Measurements from ENCODE around the gene RNF187. TPM values are rescaled to one million over a fixed set of nuclear protein-coding genes. Genes with fewer than 3 reads are reported as not detected.
A peak's percentile ranks its signal among the peaks of the same experiment; 100 is the strongest.

RNF187 gene
- total RNA-seq, 1 experiment from 2014 or later = 55.6 TPM

DNA sequence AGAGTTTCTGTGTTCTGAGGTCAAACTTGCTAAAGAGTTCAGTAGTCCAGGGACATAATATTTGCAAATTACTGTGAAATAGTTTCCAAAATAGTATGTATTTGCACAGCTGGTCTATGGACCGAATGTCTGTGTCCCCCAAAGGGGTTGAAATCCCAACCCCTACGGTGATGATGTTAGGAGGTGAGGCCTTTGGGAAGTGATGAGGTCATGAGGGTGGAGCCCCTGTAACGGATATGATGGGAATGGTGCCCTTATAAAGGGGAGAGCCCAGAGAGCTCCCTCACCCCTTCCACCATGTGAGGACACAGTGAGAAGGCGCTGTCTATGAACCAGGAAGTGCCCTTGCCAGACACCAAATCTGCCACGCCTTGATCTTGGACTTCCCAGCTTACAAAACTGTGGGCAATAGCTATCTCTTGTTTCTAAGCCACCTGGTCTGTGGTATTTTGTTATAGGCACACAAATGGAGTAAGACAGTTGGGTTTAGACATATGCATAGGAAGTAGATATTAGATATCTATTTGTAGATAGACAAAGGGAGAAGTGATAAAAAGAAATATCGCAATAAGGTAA is 21.7 kb downstream of the RNF187 start:
- DNase-seq (ENCODE audit: low read depth) = no peak

- no peak for DNase-seq (ENCODE audit: low read depth)
Observed at GRCh38 chr1:228510101-228510802, 23.1 kb downstream of the RNF187 start.

- DNase-seq (ENCODE audit: low read depth) = no peak
Observed at GRCh38 chr1:228510803-228511413, 23.7 kb downstream of the RNF187 start.

GRCh38 chr1:228511546-228512445 is 24.6 kb downstream of the RNF187 start:
- no peak for DNase-seq (ENCODE audit: low read depth)

DNA sequence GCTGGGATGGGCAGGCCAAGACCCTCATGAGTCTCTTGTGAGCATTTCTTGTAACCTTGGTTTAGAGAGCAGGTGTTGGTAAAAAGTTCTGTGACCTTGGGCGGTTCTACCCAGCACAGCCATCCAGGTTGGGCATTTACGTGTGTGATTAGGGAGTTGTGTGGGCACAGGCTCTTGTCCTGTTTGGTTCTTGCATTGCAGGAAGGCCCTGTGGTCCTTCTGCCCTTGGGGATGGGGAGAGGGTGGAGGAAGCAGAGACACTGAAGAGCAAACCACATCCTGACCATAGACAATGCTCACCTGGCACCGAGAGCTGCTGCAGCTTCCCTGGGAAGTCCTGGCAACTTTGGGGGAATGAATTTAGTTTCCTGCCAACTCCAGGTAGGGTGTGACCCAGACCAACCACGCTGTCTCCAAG is 25.6 kb downstream of the RNF187 start:
- DNase-seq (ENCODE audit: low read depth) = no peak

DNA sequence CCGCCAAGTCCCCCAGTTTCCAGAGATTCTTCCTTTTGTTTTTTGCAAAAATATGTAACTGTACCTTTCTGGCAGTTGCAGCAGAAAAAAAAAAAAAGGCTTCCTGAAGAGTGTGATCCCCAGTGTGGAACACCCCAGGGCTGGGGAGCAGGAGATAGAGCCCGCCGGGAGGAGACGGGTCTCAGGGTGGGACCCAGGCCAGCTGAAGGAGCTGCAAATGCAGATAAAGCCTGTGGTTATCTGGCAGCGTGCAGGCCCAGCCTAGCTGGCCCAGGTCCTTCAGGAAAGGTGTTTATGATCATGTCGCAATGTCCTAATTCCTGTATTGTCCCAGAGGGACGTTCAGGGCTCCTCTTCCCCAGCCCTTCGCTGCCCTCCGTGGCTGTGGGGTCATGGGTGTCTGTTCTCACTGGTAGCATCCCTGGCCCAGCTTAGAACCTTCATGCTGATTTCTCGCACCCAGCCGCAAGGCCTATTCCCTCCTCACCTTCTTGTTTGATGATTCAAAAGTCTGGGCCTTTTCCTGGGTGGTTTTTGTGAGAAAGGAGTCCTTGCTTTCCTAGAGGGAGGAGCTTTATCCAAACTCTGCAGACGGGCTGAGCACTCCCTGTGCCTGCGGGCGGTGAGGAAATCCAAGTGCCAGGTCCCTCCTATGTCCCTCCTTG is 26.2 kb downstream of the RNF187 start:
- no peak for DNase-seq (ENCODE audit: low read depth)

DNA sequence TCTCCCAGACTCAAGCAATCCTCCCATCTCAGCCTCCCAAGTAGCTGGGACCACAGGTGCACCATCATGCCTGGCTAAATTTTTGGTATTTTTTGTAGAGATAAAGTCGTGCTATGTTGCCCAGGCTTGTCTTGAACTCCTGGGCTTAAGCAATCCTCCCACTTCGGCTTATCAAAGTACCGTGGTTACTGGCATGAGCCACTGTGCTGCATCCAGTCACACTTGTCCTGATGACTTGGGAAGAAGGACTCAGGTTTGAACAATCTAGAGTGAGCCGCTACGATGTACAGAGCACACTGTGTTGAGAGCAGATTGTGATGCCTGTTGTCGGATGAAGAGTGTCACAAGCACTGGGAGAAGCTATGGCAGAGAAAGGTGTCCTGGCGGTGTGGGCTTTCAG is 27.2 kb downstream of the RNF187 start:
- no peak for DNase-seq (ENCODE audit: low read depth)

DNA sequence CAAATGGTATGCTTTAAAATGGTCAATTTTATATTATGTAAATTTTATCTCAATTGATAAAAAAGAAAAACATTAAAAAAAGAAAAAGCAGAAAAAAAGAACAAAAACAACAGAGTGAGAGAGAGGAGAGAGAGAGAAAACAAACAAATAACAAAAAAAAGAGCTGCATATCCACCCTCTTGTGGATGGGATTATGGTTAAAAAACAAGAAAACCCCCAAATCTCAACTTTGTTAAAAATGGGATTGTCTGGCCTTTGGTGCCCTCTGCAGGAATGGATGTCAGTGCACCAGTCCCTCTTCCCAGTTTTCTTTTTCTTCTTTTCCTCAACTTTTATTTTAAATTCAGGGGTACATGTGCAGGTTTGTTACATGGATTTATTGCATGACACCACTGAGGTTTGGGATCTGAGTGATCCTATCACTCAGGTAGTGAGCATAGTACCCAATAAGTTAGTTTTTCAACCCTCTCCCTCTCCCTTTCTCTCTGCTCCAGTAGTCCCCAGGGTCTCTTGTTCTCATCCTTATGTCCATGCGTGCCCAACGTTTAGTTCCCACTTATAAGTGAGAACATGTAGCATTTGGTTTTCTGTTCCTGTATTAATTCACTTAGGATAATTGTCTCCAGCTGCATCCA is 28.1 kb downstream of the RNF187 start:
- DNase-seq (ENCODE audit: low read depth) = peak; percentile 36

- DNase-seq (ENCODE audit: low read depth) = no peak
Observed at GRCh38 chr1:228517655-228518054, 30.5 kb downstream of the RNF187 start.

- DNase-seq (ENCODE audit: low read depth) = no peak
Observed at GRCh38 chr1:228527596-228527995, 40.4 kb downstream of the RNF187 start.

GRCh38 chr1:228528612-228529011 is 41.4 kb downstream of the RNF187 start:
- DNase-seq (ENCODE audit: low read depth) = no peak

DNA sequence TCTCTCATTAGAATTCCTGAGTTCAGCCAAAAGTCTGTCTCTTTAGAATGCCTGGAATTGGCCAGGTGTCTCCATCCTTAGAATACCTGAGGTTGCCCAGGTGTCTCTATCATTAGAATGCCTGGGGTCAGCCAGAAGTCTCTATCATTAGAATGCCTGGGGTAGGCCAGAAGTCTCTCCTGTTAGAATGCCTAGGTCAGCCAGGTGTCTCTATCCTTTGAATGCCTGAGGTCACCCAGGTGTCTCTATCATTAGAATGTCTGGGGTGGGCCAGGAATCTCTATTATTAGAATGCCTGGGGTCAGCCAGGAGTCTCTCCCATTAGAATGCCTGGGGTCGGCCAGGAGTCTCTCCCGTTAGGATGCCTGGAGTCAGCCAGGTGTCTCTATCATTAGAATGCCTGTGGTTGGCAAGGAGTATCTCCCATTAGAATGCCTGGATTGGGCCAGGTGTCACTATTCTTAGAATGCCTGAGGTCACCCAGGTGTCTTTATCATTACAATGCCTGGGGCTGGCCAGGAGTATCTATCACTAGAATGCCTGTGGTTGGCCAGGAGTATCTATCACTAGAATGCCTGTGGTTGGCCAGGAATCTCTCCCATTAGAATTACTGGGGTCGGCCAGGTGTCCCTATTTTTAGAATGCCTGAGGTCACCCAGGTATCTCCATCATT is 43.0 kb downstream of the RNF187 start:
- DNase-seq (ENCODE audit: low read depth) = no peak

- no peak for DNase-seq (ENCODE audit: low read depth)
Observed at GRCh38 chr1:228530951-228531731, 44.0 kb downstream of the RNF187 start.

GRCh38 chr1:228538831-228539230 is 51.6 kb downstream of the RNF187 start:
- DNase-seq (ENCODE audit: low read depth) = no peak

GRCh38 chr1:228540161-228540917 is 53.2 kb downstream of the RNF187 start:
- DNase-seq (ENCODE audit: low read depth) = no peak

DNA sequence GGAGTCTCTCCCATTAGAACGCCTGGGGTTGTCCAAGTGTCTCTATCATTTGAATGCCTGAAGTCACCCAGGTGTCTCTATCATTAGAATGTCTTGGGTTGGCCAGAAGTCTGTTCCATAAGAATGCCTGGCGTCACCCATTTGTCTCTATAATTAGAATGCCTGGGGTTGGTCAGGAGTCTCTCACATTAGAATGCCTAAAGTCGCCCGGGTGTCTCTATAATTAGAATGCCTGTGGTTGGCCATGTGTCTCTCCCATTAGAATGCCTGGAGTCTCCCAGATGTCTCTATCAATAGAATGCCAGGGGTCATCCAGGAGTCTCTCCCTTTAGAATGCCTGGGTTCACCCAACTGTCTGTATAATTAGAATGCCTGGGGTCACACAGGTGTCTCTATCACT is 54.5 kb downstream of the RNF187 start:
- DNase-seq (ENCODE audit: low read depth) = no peak

DNA sequence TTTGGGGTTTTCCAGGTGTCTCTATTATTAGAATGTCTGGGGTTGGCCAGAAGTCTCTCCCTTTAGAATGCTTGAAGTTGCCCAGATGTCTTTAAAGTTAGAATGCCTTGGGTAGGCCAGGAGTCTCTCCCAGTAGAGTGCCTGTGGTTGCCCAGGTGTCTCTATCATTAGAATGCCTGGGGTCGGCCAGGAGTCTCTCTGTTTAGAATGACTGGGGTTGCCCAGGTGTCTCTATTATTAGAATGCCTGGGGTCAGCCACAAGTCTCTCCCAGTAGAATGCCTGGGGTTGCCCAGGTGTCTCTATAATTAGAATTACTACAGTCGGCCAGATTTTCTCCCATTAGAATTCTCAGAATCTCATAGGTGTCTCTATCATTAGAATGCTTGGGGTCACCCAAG is 55.2 kb downstream of the RNF187 start:
- DNase-seq (ENCODE audit: low read depth) = no peak

- no peak for DNase-seq (ENCODE audit: low read depth)
Observed at GRCh38 chr1:228542981-228543380, 55.8 kb downstream of the RNF187 start.

DNA sequence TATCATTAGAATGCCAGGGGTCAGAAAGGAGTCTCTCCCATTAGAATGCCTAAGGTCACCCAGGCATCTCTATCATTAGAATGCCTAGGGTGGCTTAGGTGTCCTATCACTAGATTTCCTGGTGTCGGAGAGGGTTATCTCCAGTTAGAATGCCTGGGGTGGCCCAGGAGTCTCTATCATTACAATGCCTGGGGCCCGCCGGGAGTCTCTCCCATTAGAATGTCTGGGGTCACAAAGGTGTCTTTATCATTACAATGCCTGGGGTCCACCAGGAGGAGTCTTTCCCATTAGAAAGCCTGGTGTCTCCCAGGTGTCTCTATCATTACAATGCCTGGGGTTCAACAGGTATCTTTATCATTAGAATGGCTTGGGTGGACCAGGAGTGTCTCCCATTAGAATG is 56.2 kb downstream of the RNF187 start:
- no peak for DNase-seq (ENCODE audit: low read depth)

Data from HT1080 (cell line).